Cardiac muscle cell (in vitro differentiated cells and primary cell): ENCODE measurements around the gene CFL2. TPM values are rescaled to one million over a fixed set of nuclear protein-coding genes. Genes with fewer than 3 reads are reported as not detected.
A peak's percentile ranks its signal among the peaks of the same experiment; 100 is the strongest.

Source experiments
- DNase-seq, 2 donors: peaks; one replicate each; pipeline versions ENCODE4 v3.0.0 to v3.0.0-alpha.2; 2010 to 2017; ENCODE audit warnings: low read depth in 1 of 2, low spot score in 1 of 2
- H3K27ac ChIP-seq: fragments of 200-600 bp; sonication (generic); 2 replicates; pipeline ENCODE4 v1.5.1; 2016
- H3K27me3 ChIP-seq: fragments of 200-600 bp; sonication (generic); 2 replicates; pipeline ENCODE4 v1.6.0; 2016; ENCODE audit warnings: control low read depth
- H3K36me3 ChIP-seq: fragments of 200-600 bp; sonication (generic); 2 replicates; pipeline ENCODE4 v1.5.1; 2016; ENCODE audit warnings: control low read depth
- H3K4me1 ChIP-seq: fragments of 200-600 bp; sonication (generic); 2 replicates; pipeline ENCODE4 v1.8.1; 2017; ENCODE audit warnings: low read depth, mild to moderate bottlenecking, mixed run types
- H3K4me3 ChIP-seq: fragments of 200-600 bp; sonication (generic); 2 replicates; pipeline ENCODE4 v1.5.1; 2016; ENCODE audit warnings: mild to moderate bottlenecking
- H3K9me3 ChIP-seq: fragments of 200-600 bp; sonication (generic); 2 replicates; pipeline ENCODE4 v1.5.1; 2017; ENCODE audit warnings: low read depth, mild to moderate bottlenecking, control low read depth
- polyA plus RNA-seq: library from polyadenylated mRNA; unstranded; fragments of >200 nt; fragmentation: Nextera tagmentation; extraction: Ambion mirVana; gene quantifications from 2 replicates; pipeline ENCODE4 v1.2.1, GENCODE V29; 2016
- total RNA-seq: library from RNA; depleted of rRNA; stranded (reverse); fragments of >200 nt; gene quantifications from 2 replicates; pipeline ENCODE4 v1.2.3, GENCODE V29; 2016
- TF ChIP-seq, protein P1 (sequence below): IDR thresholded peaks from 2 replicates; pipeline ENCODE4 v1.5.1; 2012; ENCODE audit warnings: low read depth, mild to moderate bottlenecking, low read length

CFL2 gene
- total and polyA plus RNA-seq, 2 experiments from 2014 or later: 73.1 to 143 TPM

DNA sequence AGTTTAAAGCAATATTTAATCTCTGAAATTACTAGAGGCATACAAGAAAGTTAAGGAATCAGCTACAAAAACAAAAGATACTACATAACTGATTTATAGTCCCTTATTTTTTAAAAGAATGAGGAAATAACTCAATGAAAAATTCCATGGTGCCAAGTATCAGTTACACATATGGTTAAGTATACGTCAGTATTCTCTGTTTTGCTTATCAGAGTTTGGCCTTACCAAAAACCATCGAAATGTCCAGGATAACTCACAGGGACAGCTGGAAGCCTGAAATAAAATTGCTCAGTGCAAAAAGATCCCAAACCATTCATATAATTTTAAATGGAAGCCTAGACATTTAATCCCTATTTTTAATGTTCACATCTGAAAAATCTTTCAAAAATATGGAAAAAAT is 3.6 kb downstream of the CFL2 start:
- peak in 1 of 2 donors; percentile 53 for DNase-seq
- H3K9me3 ChIP-seq: no peaks in the 10 kb centered on the region
- H3K27ac ChIP-seq: peak overlapping the region; percentile 77
- H3K36me3 ChIP-seq: peaks cover 9% of the 10 kb centered on the region
- H3K4me1 ChIP-seq: peaks cover 36% of the 10 kb centered on the region
- TF ChIP-seq, protein P1, sequence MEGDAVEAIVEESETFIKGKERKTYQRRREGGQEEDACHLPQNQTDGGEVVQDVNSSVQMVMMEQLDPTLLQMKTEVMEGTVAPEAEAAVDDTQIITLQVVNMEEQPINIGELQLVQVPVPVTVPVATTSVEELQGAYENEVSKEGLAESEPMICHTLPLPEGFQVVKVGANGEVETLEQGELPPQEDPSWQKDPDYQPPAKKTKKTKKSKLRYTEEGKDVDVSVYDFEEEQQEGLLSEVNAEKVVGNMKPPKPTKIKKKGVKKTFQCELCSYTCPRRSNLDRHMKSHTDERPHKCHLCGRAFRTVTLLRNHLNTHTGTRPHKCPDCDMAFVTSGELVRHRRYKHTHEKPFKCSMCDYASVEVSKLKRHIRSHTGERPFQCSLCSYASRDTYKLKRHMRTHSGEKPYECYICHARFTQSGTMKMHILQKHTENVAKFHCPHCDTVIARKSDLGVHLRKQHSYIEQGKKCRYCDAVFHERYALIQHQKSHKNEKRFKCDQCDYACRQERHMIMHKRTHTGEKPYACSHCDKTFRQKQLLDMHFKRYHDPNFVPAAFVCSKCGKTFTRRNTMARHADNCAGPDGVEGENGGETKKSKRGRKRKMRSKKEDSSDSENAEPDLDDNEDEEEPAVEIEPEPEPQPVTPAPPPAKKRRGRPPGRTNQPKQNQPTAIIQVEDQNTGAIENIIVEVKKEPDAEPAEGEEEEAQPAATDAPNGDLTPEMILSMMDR: no peak
- no peaks in the 10 kb centered on the region for H3K27me3 ChIP-seq
- no peak overlapping the region for H3K4me3 ChIP-seq

DNA sequence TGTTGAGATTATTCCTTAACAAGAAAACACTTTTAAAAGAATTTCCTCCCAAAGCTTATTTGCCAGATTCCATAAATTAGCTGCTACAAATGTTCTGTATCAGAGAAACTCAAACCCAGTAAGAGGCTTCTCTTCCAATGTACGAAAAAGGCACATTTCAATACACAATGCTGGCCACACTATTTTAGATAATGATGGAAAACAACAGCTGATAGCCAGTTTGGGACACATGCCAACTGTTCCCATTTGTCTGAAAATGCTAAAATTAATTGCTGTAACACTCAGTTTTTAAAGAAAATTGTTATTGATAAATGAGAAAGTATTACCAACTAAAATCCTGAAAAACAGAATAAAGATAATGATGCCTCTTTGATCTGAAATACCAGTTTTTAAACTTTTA is 4.4 kb downstream of the CFL2 start:
- DNase-seq: peak in 1 of 2 donors; percentile 33
- H3K4me1 ChIP-seq: peaks cover 36% of the 10 kb centered on the region
- H3K4me3 ChIP-seq: no peak overlapping the region
- H3K9me3 ChIP-seq: no peaks in the 10 kb centered on the region
- H3K27ac ChIP-seq: no peak overlapping the region
- H3K27me3 ChIP-seq: no peaks in the 10 kb centered on the region
- H3K36me3 ChIP-seq: peaks cover 9% of the 10 kb centered on the region
- TF ChIP-seq, protein P1: no peak

DNA sequence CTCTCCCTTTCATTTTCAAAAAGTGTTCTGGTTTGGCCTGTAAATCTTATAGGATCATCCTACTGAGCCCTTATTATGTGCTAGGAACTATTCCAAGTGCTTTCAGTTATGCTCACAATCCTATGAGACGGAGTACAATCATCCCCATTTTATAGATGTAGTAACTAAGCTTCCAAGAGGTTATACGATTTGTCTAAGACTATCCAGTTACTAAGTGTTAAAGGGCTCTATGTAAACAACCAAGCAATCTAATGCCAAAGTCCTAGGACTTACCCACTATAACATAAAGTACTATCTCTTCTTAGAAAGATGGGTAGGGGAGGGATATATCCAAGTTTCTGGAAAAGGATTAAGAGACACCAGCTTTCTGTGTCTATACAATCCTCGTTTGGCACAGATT is 6.7 kb downstream of the CFL2 start:
- TF ChIP-seq, protein P1: no peak
- no peak overlapping the region for H3K4me3 ChIP-seq
- H3K4me1 ChIP-seq: peaks cover 29% of the 10 kb centered on the region
- H3K27me3 ChIP-seq: no peaks in the 10 kb centered on the region
- H3K36me3 ChIP-seq: peaks cover 9% of the 10 kb centered on the region
- H3K27ac ChIP-seq: no peak overlapping the region
- DNase-seq: no peak
- no peaks in the 10 kb centered on the region for H3K9me3 ChIP-seq

DNA sequence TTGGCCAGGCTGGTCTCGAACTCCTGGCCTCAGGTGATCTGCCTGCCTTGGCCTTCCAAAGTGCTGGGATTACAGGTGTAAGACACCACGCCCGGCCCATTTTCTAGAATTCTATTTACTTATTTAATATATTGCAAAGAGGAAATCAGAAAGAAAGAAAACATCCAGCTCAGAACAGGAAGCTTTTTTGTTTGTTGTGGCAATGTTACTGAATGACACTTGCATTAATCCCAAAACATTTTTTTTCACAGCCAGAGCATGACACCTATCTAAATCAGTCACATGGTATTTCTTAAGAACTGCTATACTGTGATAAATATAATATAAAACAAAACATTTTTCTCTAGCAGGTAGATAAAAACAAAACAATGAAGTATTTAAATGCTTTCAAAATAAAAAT is 12.6 kb downstream of the CFL2 start:
- Histone ChIP-seq H3K27me3 (no peaks in the 10 kb centered on the region), H3K36me3 (no peaks in the 10 kb centered on the region), H3K27ac (no peak overlapping the region), H3K9me3 (no peaks in the 10 kb centered on the region), H3K4me1 (no peaks in the 10 kb centered on the region), H3K4me3 (no peak overlapping the region)
- TF ChIP-seq, protein P1: no peak
- no peak for DNase-seq

DNA sequence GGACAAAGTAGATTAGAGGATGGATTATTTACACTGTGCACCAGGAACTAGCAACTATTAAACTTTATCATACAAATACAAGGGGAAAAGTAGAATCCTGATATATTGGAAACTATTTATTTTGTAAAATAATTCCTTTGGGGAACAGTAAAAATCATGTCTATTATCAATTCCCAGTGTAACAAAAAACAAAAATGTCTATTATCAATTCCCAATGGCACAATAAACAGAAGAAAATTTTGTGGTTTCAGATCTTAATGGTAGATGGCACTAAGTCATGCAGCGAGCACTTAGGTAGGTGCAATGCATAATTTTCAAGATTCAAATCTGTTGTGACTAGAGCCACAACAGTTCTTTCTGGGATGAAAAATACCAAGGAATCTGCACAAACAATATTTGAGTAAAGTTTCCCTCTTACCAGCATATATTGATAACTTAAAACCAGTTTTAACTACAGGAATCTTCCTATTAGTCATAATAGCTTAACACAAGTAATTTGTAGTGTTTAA is 13.7 kb downstream of the CFL2 start:
- Histone ChIP-seq H3K9me3 (no peaks in the 10 kb centered on the region), H3K4me3 (no peak overlapping the region), H3K27me3 (no peaks in the 10 kb centered on the region), H3K4me1 (no peaks in the 10 kb centered on the region), H3K27ac (no peak overlapping the region), H3K36me3 (no peaks in the 10 kb centered on the region)
- no peak for DNase-seq
- TF ChIP-seq, protein P1: no peak
